Brain pericyte (primary cell): ENCODE results near the gene CCDC179.

ENCODE experiments used
- DNase-seq: peaks from one replicate; pipeline ENCODE4 v3.0.0-alpha.2; 2012; ENCODE audit warnings: low read depth, low spot score

Gene CCDC179

GRCh38 chr11:22807855-22808570, 52.3 kb downstream of the CCDC179 start:
- DNase-seq = no peak

- no peak for DNase-seq
These were observed 52.9 kb downstream of the CCDC179 start for GRCh38 chr11:22807391-22807790.

GRCh38 chr11:22802861-22803260, 57.4 kb downstream of the CCDC179 start:
- no peak for DNase-seq

- DNase-seq = no peak
These were observed 59.8 kb downstream of the CCDC179 start for GRCh38 chr11:22800482-22800881.

- DNase-seq = no peak
These were observed 61.4 kb downstream of the CCDC179 start for GRCh38 chr11:22798901-22799300.

- DNase-seq = no peak
These were observed 63.2 kb downstream of the CCDC179 start for GRCh38 chr11:22797047-22797446.
